Tibial nerve (tissue), 4 donors: Measurements from ENCODE around the gene LIPK.

Experiments used
- CTCF ChIP-seq, 5 experiments: fragments of 200-600 bp in 3 of 5; fragments of 450-650 bp in 2 of 5; sonication (generic) in 3 of 5; IDR thresholded peaks; one replicate each; pipeline ENCODE4 v1.5.1; 2016 to 2019; ENCODE audit warnings: antibody characterized with exemption in 5 of 5, mild to moderate bottlenecking in 3 of 5, moderate library complexity in 2 of 5
- EP300 ChIP-seq, 2 donors: sonication (generic); formaldehyde crosslinking; IDR thresholded peaks; one replicate each; pipeline ENCODE4 v1.6.1; 2017; ENCODE audit warnings: antibody characterized with exemption in 2 of 2, mild to moderate bottlenecking in 1 of 2
- POLR2A ChIP-seq, 2 donors: fragments of 450-650 bp; IDR thresholded peaks; one replicate each; pipeline ENCODE4 v1.6.1; 2017; ENCODE audit warnings: antibody characterized with exemption in 2 of 2, mild to moderate bottlenecking in 2 of 2, moderate library complexity in 2 of 2

- TF ChIP-seq POLR2A (IDR thresholded peaks at IDR 0.05) = no peak
- TF ChIP-seq CTCF (IDR thresholded peaks at IDR 0.05) = no peak
- no peak for TF ChIP-seq EP300 (IDR thresholded peaks at IDR 0.05)
Measured at GRCh38 chr10:88763441-88763840, 57.4 kb downstream of the LIPK start.
